Effector memory CD8-positive, alpha-beta T cell (primary cell): ENCODE data around the gene TNFSF4.
"Not testable (repeated sequence)": the region's sequence is repeated elsewhere in the genome, so short reads cannot be mapped to it uniquely, and the experiment has no call there.

Experiments
- ATAC-seq: fragments of 150-1000 bp; cut with Tn5 transposase; replicated peaks from 2 replicates; pipeline ENCODE4 v1.10.0; 2021; ENCODE audit warnings: mild to moderate bottlenecking, moderate library complexity
- DNase-seq, 3 experiments: peaks; one replicate each; pipeline ENCODE4 v3.0.0; 2021
- H3K27ac Mint-ChIP-seq, 2 donors: one replicate each; pipeline ENCODE4 v1.8.0; 2022; ENCODE audit warnings: mild to moderate bottlenecking in 2 of 2, mixed read lengths in 2 of 2, moderate library complexity in 2 of 2
- H3K27me3 Mint-ChIP-seq, 2 donors: one replicate each; pipeline ENCODE4 v1.8.0; 2022; ENCODE audit warnings: mixed read lengths in 2 of 2
- H3K36me3 Mint-ChIP-seq: one replicate; pipeline ENCODE4 v1.8.0; 2022; ENCODE audit warnings: mild to moderate bottlenecking, moderate library complexity, mixed read lengths; ENCODE audit not compliant: insufficient read depth
- H3K4me1 Mint-ChIP-seq, 2 donors: one replicate each; pipeline ENCODE4 v1.8.0; 2022; ENCODE audit warnings: low read depth in 2 of 2, mixed read lengths in 2 of 2
- H3K4me3 Mint-ChIP-seq, 2 donors: one replicate each; pipeline ENCODE4 v1.8.0; 2022; ENCODE audit warnings: mild to moderate bottlenecking in 2 of 2, mixed read lengths in 2 of 2, moderate library complexity in 2 of 2
- H3K9me3 Mint-ChIP-seq, 2 donors: one replicate each; pipeline ENCODE4 v1.8.0; 2022; ENCODE audit warnings: mixed read lengths in 2 of 2

TNFSF4 gene

DNA sequence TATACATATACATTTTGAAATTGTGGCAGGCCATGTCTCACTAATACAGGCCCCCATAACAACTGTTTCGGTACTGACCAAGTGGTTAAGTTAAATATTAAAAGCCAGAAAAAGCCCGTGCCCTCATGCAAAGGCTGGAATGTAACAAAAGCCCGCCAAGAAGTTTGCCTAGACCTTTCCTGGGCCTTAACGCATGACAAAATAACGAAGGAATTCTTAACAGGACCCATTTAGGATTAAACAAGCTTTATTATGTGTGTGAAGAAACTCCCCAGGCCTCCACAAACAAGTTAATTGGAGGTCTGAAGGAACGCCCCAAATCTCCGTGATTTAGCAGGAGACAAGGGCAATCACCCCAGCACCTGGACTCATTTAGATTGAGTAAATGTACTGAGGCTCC is 42.4 kb downstream of the TNFSF4 start:
- ATAC-seq (no peak), DNase-seq (no peak)
- H3K4me1 Mint-ChIP-seq: peaks cover 1 to 4% of the 10 kb centered on the region in 2 donors
- H3K27ac Mint-ChIP-seq: no peak overlapping the region
- H3K4me3 Mint-ChIP-seq: no peak overlapping the region
- H3K27me3 Mint-ChIP-seq: no peaks in the 10 kb centered on the region
- no peaks in the 10 kb centered on the region for H3K9me3 Mint-ChIP-seq
- no peaks in the 10 kb centered on the region for H3K36me3 Mint-ChIP-seq

DNA sequence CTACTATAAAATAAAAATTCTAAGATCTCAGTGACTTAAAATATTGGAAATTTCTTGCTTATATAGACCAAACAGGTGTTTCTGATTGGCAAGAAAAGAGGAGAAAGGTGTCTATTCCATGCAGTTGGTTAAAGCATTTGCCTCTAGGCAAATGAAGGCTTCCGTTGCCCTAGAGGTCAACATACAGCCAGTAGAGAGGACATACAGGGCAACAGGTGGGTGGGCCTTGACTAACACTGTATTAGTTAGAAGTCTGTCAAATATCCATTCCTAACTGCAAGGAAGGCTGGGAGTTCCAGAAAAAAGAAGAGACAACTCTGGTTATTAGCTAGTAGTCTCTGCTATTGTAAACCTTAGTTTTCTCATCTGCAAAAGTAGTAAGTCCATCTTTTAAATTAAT is 43.0 kb downstream of the TNFSF4 start:
- peaks cover 1 to 4% of the 10 kb centered on the region in 2 donors for H3K4me1 Mint-ChIP-seq

DNA sequence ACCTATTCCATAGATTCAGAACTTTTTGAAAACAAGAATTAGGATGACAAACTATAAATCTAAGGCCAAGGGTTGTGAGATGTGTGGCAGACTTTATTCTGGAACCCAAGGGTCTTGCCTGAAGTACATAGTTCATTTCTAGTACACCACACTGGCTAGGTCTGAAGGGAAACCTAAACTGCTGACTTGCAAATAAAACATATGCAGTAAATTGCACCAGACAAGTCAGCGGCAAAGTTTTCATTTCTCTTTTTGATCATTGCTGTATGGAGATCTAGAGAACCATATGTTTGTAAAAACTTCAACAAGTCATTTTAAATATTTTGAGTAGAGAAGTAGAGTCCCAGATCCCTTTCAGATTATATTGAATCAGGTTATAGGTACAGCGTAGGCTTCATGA is 43.9 kb downstream of the TNFSF4 start:
- no peak overlapping the region for H3K27ac Mint-ChIP-seq
- DNase-seq (no peak), ATAC-seq (no peak)
- H3K9me3 Mint-ChIP-seq: no peaks in the 10 kb centered on the region
- peaks cover 1 to 4% of the 10 kb centered on the region in 2 donors for H3K4me1 Mint-ChIP-seq
- H3K4me3 Mint-ChIP-seq: no peak overlapping the region
- no peaks in the 10 kb centered on the region for H3K27me3 Mint-ChIP-seq
- H3K36me3 Mint-ChIP-seq: no peaks in the 10 kb centered on the region

More for the DNA sequence above, 43.0 kb downstream of the TNFSF4 start:
- DNase-seq (no peak), ATAC-seq (no peak)
- Mint-ChIP-seq H3K4me3 (no peak overlapping the region), H3K9me3 (no peaks in the 10 kb centered on the region), H3K27ac (no peak overlapping the region), H3K36me3 (no peaks in the 10 kb centered on the region), H3K27me3 (no peaks in the 10 kb centered on the region)

DNA sequence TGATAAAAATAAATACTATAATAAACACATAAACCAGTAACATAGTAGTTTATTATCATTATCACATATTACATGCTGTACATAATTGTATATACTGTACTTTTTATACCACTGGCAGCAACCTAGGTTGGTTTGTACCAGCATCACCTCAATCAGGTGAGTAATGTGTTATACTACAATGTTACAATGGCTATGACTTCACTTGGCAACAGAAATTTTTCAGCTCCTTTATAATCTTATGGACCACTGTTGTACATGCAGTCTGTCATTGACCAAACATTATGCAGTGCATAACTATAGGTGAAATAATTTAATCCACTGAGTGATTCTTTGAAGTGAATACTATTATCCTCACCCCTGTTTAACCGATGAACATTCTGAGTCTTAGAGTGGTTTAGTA is 44.5 kb downstream of the TNFSF4 start:
- no peak for ATAC-seq
- peaks cover 1 to 4% of the 10 kb centered on the region in 2 donors for H3K4me1 Mint-ChIP-seq
- H3K36me3 Mint-ChIP-seq: no peaks in the 10 kb centered on the region
- no peaks in the 10 kb centered on the region for H3K9me3 Mint-ChIP-seq
- H3K4me3 Mint-ChIP-seq: no peak overlapping the region
- no peak for DNase-seq
- H3K27ac Mint-ChIP-seq: no peak overlapping the region
- no peaks in the 10 kb centered on the region for H3K27me3 Mint-ChIP-seq

DNA sequence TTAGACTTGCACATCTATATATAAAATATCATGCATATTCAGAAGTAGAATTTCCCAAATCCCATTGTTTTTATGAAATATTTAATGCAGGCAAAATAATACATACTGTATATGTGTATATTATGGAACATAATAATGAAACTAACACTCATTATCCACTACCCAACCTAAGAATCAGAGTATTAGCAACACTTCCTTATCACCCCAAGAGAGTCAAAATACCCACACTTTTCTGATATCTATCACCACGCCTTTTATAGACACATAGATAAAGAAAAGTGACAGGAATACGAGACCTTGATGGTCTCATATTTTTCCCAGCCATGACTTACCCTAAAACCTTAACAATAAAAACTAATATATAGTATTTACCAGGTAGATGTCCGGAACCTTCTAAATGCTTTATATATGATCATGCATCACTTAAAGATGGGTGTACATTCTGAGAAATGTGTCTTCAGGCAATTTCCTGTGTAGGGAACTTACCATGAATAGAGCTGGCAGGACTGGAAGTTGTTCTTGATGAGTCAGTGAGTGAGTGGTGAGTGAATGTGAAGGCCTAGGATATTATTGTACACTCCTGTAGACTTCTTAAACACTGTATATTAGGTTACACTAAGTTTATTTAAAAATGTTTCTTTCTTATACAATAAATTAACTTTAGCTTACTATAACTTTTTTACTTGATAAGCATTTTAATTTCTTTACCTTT is 45.5 kb downstream of the TNFSF4 start:
- ATAC-seq (no peak), DNase-seq (no peak)
- Mint-ChIP-seq H3K27me3 (no peaks in the 10 kb centered on the region), H3K4me3 (no peak overlapping the region), H3K4me1 (peaks cover 1 to 4% of the 10 kb centered on the region in 2 donors), H3K9me3 (peaks cover 0 to 5% of the 10 kb centered on the region in 2 donors), H3K27ac (no peak overlapping the region), H3K36me3 (no peaks in the 10 kb centered on the region)

DNA sequence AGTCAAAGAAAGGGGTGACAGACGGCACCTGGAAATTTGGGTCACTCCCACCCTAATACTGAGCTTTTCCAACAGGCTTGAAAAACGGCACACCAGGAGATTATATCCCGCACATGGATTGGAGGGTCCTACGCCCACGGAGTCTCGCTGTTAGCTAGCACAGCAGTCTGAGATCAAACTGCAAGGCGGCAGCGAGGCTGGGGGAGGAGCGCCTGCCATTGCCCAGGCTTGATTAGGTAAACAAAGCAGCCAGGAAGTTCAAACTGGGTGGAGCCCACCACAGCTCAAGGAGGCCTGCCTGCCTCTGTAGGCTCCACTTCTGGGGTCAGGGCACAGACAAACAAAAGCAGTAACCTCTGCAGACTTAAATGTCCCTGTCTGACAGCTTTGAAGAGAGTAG is 53.2 kb downstream of the TNFSF4 start:
- Mint-ChIP-seq H3K27ac (peak overlapping the region; percentile 4 to 20), H3K4me3 (peak overlapping the region in 1 of 2 donors; percentile 29), H3K27me3 (peaks cover 0 to 12% of the 10 kb centered on the region in 2 donors), H3K9me3 (peaks cover 0 to 17% of the 10 kb centered on the region in 2 donors), H3K4me1 (peaks cover 9 to 12% of the 10 kb centered on the region in 2 donors)
- H3K36me3 Mint-ChIP-seq, ATAC-seq, DNase-seq: not testable (repeated sequence)

DNA sequence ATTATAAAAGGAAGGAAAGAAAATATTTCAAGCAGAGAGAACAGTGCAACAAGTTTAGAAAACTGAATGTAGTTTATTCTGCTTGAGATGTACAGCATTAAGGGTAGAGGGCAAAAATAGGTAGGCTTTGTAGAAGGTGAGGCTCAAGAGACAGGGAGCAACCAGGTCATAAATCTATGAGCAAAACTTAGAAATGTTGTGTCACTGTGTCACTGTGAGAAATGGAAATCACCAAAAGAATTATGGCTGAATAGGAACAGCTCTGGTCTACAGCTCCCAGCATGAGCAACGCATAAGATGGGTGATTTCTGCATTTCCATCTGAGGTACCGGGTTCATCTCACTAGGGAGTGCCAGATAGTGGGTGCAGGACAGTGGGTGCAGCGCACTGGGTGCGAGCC is 53.6 kb downstream of the TNFSF4 start:
- Mint-ChIP-seq H3K27ac (peak overlapping the region; percentile 4 to 20), H3K4me3 (peak overlapping the region in 1 of 2 donors; percentile 9), H3K9me3 (peaks cover 0 to 17% of the 10 kb centered on the region in 2 donors), H3K36me3 (no peaks in the 10 kb centered on the region), H3K4me1 (peaks cover 9 to 12% of the 10 kb centered on the region in 2 donors), H3K27me3 (peaks cover 0 to 15% of the 10 kb centered on the region in 2 donors)
- ATAC-seq: no peak
- no peak for DNase-seq

DNA sequence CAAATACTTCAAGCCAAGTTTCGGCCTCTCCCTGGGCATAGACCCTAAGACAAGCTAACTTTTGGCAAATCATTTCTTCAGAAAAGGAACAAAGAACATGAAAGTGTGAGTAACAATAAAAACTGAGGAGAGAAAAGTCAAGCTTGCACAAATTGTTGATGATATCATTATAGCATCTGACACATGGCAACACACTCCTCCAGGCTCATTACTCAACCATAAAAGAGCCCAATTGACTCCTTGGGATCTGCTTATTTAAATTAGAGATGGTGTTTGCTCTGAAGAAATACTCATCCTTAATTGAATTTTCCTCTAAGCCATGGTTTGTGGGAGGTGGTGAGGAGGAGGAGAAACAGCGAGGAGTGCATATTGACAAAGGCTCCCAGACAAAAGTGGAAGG is 54.5 kb downstream of the TNFSF4 start:
- ATAC-seq: no peak
- no peaks in the 10 kb centered on the region for H3K36me3 Mint-ChIP-seq
- peaks cover 0 to 19% of the 10 kb centered on the region in 2 donors for H3K9me3 Mint-ChIP-seq
- H3K27me3 Mint-ChIP-seq: peaks cover 0 to 24% of the 10 kb centered on the region in 2 donors
- DNase-seq: no peak
- no peak overlapping the region for H3K4me3 Mint-ChIP-seq
- H3K27ac Mint-ChIP-seq: no peak overlapping the region
- H3K4me1 Mint-ChIP-seq: peaks cover 9 to 12% of the 10 kb centered on the region in 2 donors

DNA sequence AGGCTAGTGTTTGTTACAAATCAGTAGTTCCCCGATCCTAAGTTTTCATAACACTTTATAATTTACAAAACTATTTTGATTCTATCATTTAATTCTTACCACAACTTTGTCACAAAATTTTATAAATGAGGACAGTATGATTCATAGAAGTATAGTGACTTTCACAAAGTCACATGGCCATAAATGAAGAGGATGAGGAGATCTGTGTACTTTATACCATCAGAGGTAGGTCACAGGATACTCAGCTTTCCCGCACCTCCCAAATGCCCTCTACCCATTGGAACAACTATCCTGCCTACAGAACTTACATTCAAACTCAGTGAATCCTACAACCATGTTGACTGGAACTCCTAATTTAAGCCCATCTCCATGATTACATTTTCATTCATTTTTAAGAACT is 56.3 kb downstream of the TNFSF4 start:
- Mint-ChIP-seq H3K4me3 (no peak overlapping the region), H3K27ac (no peak overlapping the region), H3K9me3 (peaks cover 1 to 26% of the 10 kb centered on the region in 2 donors), H3K27me3 (peaks cover 11 to 37% of the 10 kb centered on the region in 2 donors), H3K4me1 (peaks cover 9 to 12% of the 10 kb centered on the region in 2 donors), H3K36me3 (no peaks in the 10 kb centered on the region)
- ATAC-seq: no peak
- DNase-seq: no peak

DNA sequence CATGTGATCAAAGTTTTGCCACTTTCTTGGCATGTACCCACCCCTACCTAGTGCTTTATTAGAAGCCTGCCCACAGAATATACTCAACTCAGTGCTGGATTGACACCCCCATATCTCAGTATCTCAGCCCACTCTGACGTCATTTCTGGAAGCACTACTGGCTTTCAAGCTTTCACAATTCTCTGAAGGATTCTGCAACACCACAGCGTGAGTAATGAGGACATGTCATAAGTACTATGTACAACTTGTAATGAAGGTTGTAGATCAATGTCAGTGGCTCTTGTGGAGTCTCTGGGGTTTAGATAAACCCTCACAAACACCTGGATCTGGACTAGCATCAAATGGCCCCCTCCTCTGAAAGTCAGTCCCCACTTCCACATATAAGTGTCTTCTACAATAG is 57.2 kb downstream of the TNFSF4 start:
- Mint-ChIP-seq H3K27me3 (peaks cover 11 to 37% of the 10 kb centered on the region in 2 donors), H3K36me3 (no peaks in the 10 kb centered on the region), H3K9me3 (peaks cover 2 to 35% of the 10 kb centered on the region in 2 donors), H3K27ac (no peak overlapping the region), H3K4me3 (no peak overlapping the region), H3K4me1 (peaks cover 9 to 12% of the 10 kb centered on the region in 2 donors)
- DNase-seq: no peak
- ATAC-seq: no peak

DNA sequence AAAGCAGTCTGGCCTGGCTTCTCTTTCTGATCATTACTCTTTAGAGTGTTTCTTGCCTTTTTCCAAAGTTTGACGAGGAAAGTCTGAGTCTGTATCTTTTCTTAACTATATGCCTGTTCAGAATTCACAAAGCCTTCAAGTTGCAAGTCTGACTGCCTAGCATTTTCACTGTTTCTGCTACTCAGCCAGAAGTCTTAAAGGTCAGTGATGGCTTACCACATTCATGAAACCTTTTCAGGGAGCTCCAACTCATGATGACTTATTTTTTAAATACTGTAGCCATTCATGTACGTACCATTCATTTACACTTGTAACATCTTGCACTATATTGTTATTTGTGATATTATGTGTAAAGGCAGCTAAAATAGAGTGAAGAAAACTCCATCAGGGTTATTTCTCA is 58.2 kb downstream of the TNFSF4 start:
- Mint-ChIP-seq H3K36me3 (no peaks in the 10 kb centered on the region), H3K27me3 (peaks cover 11 to 37% of the 10 kb centered on the region in 2 donors), H3K4me1 (peaks cover 8 to 9% of the 10 kb centered on the region in 2 donors), H3K27ac (no peak overlapping the region), H3K9me3 (peaks cover 4 to 44% of the 10 kb centered on the region in 2 donors), H3K4me3 (no peak overlapping the region)
- no peak for ATAC-seq
- no peak for DNase-seq

DNA sequence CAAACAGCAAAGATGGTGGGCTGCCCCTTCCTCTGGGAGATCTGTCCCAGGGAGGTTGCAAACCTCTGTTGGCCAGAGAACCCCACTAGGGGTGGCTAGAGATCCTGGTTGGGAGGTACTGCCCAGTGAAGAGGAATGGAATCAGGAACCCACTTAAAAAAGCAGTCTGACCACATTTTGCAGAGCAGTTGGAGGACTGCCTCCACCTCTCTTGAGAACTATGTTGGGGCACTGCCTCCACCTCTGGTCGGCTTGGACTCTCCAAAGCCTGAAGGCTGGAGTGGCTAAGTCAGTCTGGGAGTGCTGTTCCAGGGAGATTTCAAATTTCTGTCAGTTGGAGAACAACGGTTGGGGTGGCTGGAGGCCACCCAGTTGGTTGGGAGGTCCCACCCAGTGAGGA is 58.6 kb downstream of the TNFSF4 start:
- H3K4me1 Mint-ChIP-seq: peaks cover 6 to 8% of the 10 kb centered on the region in 2 donors
- peaks cover 11 to 37% of the 10 kb centered on the region in 2 donors for H3K27me3 Mint-ChIP-seq
- ATAC-seq: no peak
- H3K27ac Mint-ChIP-seq: no peak overlapping the region
- H3K9me3 Mint-ChIP-seq: peaks cover 4 to 49% of the 10 kb centered on the region in 2 donors
- no peak for DNase-seq
- no peaks in the 10 kb centered on the region for H3K36me3 Mint-ChIP-seq
- no peak overlapping the region for H3K4me3 Mint-ChIP-seq

DNA sequence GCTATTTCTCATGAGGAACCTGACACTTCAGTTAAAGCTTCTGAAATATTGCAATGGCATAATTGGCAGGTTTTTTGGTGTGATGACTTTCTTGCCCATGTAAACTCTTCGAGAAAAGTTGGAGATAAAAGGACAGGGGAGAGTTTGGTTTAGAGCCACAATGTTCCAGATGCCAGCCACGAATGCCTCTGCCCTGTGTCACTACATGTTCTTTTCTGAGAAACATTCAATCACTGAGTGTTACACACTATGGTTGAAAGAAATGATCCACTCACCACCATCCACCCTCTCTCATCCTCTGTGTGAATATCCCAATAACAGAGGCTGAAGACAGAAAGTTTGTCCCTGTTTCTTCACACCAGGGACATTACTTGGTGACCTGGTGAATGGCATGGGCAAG is 66.4 kb downstream of the TNFSF4 start:
- Mint-ChIP-seq H3K9me3 (peaks cover 4 to 32% of the 10 kb centered on the region in 2 donors), H3K4me1 (no peaks in the 10 kb centered on the region), H3K36me3 (no peaks in the 10 kb centered on the region), H3K27ac (no peak overlapping the region), H3K27me3 (peaks cover 0 to 6% of the 10 kb centered on the region in 2 donors), H3K4me3 (no peak overlapping the region)
- ATAC-seq: no peak
- no peak for DNase-seq

DNA sequence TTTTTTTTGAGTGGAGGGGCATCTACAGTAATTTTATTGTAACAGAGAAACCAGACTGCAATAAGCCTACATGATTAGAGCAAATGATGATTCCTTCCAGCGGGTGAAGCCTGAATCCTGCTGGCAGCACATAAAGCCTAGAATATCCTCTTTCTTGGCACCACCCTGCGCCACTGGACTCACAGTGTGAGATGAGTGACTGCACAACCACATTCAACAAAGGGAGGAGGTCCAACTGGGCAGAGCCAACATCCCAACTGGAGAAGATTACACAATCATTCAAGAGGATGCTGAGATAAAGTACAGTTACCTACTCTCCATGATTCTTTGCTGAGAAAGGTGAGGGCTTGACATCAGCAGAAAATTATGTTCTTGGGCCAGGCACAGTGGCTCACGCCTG is 67.4 kb downstream of the TNFSF4 start:
- H3K27ac Mint-ChIP-seq: no peak overlapping the region
- no peak for ATAC-seq
- peaks cover 1 to 21% of the 10 kb centered on the region in 2 donors for H3K9me3 Mint-ChIP-seq
- no peak for DNase-seq
- H3K4me1 Mint-ChIP-seq: no peaks in the 10 kb centered on the region
- no peaks in the 10 kb centered on the region for H3K36me3 Mint-ChIP-seq
- H3K27me3 Mint-ChIP-seq: peaks cover 0 to 6% of the 10 kb centered on the region in 2 donors
- H3K4me3 Mint-ChIP-seq: no peak overlapping the region
